Progenitor cell of endocrine pancreas (in vitro differentiated cells): ENCODE results near the gene SLC39A11. TPM values are rescaled to one million over a fixed set of nuclear protein-coding genes. Genes with fewer than 3 reads are reported as not detected.

Experiments used
- DNase-seq: peaks from one replicate; pipeline ENCODE4 v3.0.0; 2021; ENCODE audit warnings: low spot score; ENCODE audit not compliant: unreplicated experiment
- H3K27ac Mint-ChIP-seq: 2 replicates; pipeline ENCODE4 v1.8.0; 2021; ENCODE audit warnings: mild to moderate bottlenecking, moderate library complexity, mixed read lengths
- H3K27me3 Mint-ChIP-seq: 2 replicates; pipeline ENCODE4 v1.8.0; 2021; ENCODE audit warnings: mixed read lengths
- H3K36me3 Mint-ChIP-seq: 2 replicates; pipeline ENCODE4 v1.8.0; 2022; ENCODE audit warnings: mixed read lengths; ENCODE audit not compliant: insufficient read depth
- H3K4me1 Mint-ChIP-seq: 2 replicates; pipeline ENCODE4 v1.8.0; 2021; ENCODE audit warnings: low read depth, mixed read lengths
- H3K4me3 Mint-ChIP-seq: 2 replicates; pipeline ENCODE4 v1.8.0; 2021; ENCODE audit warnings: low read depth, mild to moderate bottlenecking, moderate library complexity, mixed read lengths
- H3K9me3 Mint-ChIP-seq: 2 replicates; pipeline ENCODE4 v1.8.0; 2021; ENCODE audit warnings: low read depth, mixed read lengths
- CTCF ChIP-seq: fragments of 200-600 bp; sonication (generic); IDR thresholded peaks from one replicate; pipeline ENCODE4 v1.5.0; 2021; ENCODE audit warnings: antibody characterized with exemption, mild to moderate bottlenecking; ENCODE audit not compliant: unreplicated experiment
- total RNA-seq: library from RNA; stranded (reverse); gene quantifications from 2 replicates; pipeline ENCODE4 v1.2.1, GENCODE V29; 2021

SLC39A11 gene
- total RNA-seq, 1 donor from 2014 or later = 20.5 TPM

GRCh38 chr17:72605543-72605942 is 486.9 kb downstream of the SLC39A11 start:
- peaks cover 33% of the 10 kb centered on the region for H3K4me1 Mint-ChIP-seq
- no peak overlapping the region for H3K4me3 Mint-ChIP-seq
- H3K27ac Mint-ChIP-seq = no peak overlapping the region
- TF ChIP-seq CTCF = no peak
- peaks cover 15% of the 10 kb centered on the region for H3K9me3 Mint-ChIP-seq
- no peak for DNase-seq
- peaks cover 8% of the 10 kb centered on the region for H3K36me3 Mint-ChIP-seq
- H3K27me3 Mint-ChIP-seq = no peaks in the 10 kb centered on the region

DNA sequence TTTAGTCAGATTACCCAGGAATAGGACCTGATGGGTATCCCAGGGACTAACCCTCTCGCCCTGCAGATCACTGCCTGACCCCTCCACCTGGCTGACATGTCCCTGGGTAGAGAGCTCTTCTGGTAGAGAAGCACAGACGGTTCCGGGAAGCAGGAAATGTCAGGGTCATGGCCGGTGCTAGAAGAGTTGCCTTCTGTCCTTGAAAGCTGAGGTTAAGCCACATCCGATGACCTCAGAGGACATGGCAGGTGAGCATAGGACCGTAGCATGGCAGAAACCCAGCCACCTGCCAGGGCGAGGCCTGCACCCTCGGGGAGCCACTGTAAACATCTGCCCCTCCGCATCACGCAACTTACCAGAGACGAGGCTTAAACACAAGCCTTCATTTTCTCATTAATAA is 488.0 kb downstream of the SLC39A11 start:
- Mint-ChIP-seq H3K9me3 (peaks cover 15% of the 10 kb centered on the region), H3K36me3 (peaks cover 8% of the 10 kb centered on the region), H3K27me3 (no peaks in the 10 kb centered on the region), H3K4me3 (no peak overlapping the region), H3K4me1 (peaks cover 36% of the 10 kb centered on the region), H3K27ac (peak overlapping the region; percentile 84)
- no peak for DNase-seq
- TF ChIP-seq CTCF = no peak

DNA sequence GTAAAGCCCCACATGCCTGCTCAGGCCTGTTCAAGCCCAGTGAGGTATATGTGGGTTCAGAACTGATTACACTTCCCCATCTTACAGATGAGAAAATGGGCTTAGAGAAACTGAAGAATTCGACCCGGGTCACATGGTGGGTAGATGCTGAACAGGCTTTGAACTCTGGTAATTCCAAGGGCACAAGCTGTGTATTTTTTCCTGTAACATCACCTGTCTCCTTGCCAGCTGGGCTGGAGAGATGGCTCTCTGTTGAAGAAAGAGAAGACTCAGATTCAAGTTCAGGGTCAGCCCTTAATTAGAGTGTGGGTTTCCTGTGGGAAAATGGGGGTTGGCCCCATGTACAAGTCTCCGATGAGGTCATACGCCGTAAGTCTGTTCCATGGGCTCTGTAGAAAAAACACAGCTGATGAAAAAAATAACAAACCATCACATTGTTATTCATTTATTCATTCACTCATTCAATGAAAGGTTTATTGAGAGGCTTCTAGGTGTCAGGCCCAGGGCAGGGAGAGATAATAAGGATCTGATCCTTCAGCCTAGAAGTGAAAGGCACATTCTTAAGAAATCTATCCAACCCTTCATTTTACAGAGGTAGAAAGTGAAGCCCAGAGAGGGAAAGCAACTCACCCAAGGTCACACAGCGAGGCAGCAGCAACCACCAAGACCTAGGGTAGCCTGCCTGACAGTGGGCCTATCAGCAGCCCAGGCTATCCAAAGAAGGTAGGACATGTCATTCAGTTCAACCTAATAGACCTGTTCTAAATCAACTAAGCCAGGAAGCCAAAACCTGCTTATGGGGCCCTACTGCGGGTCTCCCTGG is 488.9 kb downstream of the SLC39A11 start:
- Mint-ChIP-seq H3K27me3 (no peaks in the 10 kb centered on the region), H3K9me3 (peaks cover 13% of the 10 kb centered on the region), H3K36me3 (peaks cover 7% of the 10 kb centered on the region), H3K4me1 (peaks cover 36% of the 10 kb centered on the region), H3K27ac (peak overlapping the region; percentile 70), H3K4me3 (no peak overlapping the region)
- no peak for DNase-seq
- no peak for TF ChIP-seq CTCF

DNA sequence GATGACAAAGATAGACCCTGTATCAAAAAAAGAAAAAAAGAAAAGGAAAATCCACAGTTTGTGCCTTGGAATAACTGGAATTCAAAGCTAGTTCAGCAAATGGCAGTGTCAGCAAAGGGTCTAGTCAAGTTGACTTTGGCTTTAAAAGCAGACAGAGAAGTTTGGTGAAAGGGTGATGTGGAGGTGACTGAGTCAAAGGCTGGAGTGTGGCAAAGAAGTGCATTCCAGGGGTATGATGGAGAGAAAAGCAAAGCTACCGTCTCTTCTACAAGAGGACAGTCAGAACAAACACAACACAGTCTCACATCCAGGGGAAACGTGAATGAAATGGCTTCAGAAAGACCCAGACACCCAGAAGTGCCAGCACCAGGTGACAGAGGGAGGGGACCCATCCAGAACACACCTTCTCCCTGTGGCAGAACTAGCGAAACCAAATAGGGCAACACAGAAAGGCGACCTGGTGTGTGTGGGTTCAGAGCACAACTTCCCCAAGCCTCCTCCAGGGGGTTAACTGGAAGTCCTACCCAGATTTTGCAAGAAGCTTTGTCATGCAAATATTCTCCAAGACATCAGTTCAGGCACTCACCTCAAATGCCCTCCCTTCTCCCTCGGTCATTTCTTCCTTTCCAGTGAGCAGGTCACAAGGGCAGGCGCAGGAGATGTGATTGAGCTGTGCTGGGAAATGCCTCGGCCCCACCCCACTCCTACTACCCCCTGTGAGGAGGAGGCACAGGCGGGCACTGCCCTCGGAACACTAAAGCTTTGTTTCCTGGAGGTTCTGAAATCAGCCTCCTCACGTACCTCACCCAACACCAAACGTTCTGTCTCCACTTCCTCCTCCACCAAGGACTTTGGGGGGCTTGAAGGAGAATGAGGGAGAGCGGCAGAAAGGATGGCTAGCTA is 489.7 kb downstream of the SLC39A11 start:
- peaks cover 36% of the 10 kb centered on the region for H3K4me1 Mint-ChIP-seq
- H3K9me3 Mint-ChIP-seq = peaks cover 4% of the 10 kb centered on the region
- DNase-seq = no peak
- H3K36me3 Mint-ChIP-seq = peaks cover 3% of the 10 kb centered on the region
- H3K27ac Mint-ChIP-seq = peak overlapping the region; percentile 41
- peak; percentile 39 for TF ChIP-seq CTCF
- no peaks in the 10 kb centered on the region for H3K27me3 Mint-ChIP-seq
- H3K4me3 Mint-ChIP-seq = no peak overlapping the region

GRCh38 chr17:72600934-72601333 is 491.6 kb downstream of the SLC39A11 start:
- Mint-ChIP-seq H3K4me1 (peaks cover 36% of the 10 kb centered on the region), H3K9me3 (no peaks in the 10 kb centered on the region), H3K36me3 (no peaks in the 10 kb centered on the region), H3K27me3 (no peaks in the 10 kb centered on the region), H3K4me3 (no peak overlapping the region), H3K27ac (no peak overlapping the region)
- DNase-seq = no peak
- TF ChIP-seq CTCF = no peak
